ENCODE measurements around the gene LANCL2.
A peak's percentile ranks its signal among the peaks of the same experiment; 100 is the strongest.

Gene LANCL2

GRCh38 chr7:55438085-55438756 lies 73.1 kb downstream of the LANCL2 start:
- Histone ChIP-seq H3K4me3 (ENCODE audit: low read depth in 1 of 2, low read length in 2 of 2) (0 out of 4 replicates have a peak overlapping the region, but pooled peaks of 1 of the 2 experiments have one; percentile 1), H3K79me2 (ENCODE audit: insufficient read depth, low read length) (no peaks in the 10 kb centered on the region), H3K4me2 (ENCODE audit: insufficient read depth, low read length) (peak overlapping the region; percentile 42), H3K36me3 (ENCODE audit: insufficient read depth, low read length) (no peaks in the 10 kb centered on the region), H4K20me1 (ENCODE audit: insufficient read depth, low read length) (no peaks in the 10 kb centered on the region), H3K27me3 (ENCODE audit: insufficient read depth, low read length, poor library complexity) (no peaks in the 10 kb centered on the region), H3K9me3 (ENCODE audit: insufficient read depth, low read length, severe bottlenecking) (no peaks in the 10 kb centered on the region), H3K4me1 (ENCODE audit: insufficient read depth, low read length) (peaks cover 68% of the 10 kb centered on the region), H2AFZ (ENCODE audit: low read depth, low read length) (no peak overlapping the region), H3K9ac (ENCODE audit: low read depth, low read length) (peak overlapping the region; percentile 15; the same call in 1 of the 2 replicates), H3K27ac (ENCODE audit: low read length) (peak overlapping the region; percentile 85)
- DNase-seq (no peak), ATAC-seq (ENCODE audit: insufficient read depth, low read depth) (no peak; the same call in 1 of the 3 replicates)
- no peak for TF ChIP-seq CTCF (IDR thresholded peaks at IDR 0.05; ENCODE audit: borderline replicate concordance, extremely low read depth, low read length, poor library complexity, severe bottlenecking)
- no peak for TF ChIP-seq EZH2 (IDR thresholded peaks at IDR 0.05; ENCODE audit: borderline replicate concordance, low read depth, low read length, severe bottlenecking)

GRCh38 chr7:55438757-55439525 lies 73.8 kb downstream of the LANCL2 start:
- peak overlapping the region; percentile 42 for H3K4me2 ChIP-seq (ENCODE audit: insufficient read depth, low read length)
- DNase-seq (peak; percentile 82), ATAC-seq (ENCODE audit: insufficient read depth, low read depth) (peak; percentile 86)
- H3K9me3 ChIP-seq (ENCODE audit: insufficient read depth, low read length, severe bottlenecking), result no peaks in the 10 kb centered on the region
- no peak for TF ChIP-seq EZH2 (IDR thresholded peaks at IDR 0.05; ENCODE audit: borderline replicate concordance, low read depth, low read length, severe bottlenecking)
- no peak for TF ChIP-seq CTCF (IDR thresholded peaks at IDR 0.05; ENCODE audit: borderline replicate concordance, extremely low read depth, low read length, poor library complexity, severe bottlenecking)
- peaks cover 63% of the 10 kb centered on the region for H3K4me1 ChIP-seq (ENCODE audit: insufficient read depth, low read length)
- H3K4me3 ChIP-seq (ENCODE audit: low read depth in 1 of 2, low read length in 2 of 2), result 0 out of 4 replicates have a peak overlapping the region, but pooled peaks of 1 of the 2 experiments have one; percentile 13
- peak overlapping the region; percentile 85 for H3K27ac ChIP-seq (ENCODE audit: low read length)
- no peaks in the 10 kb centered on the region for H3K79me2 ChIP-seq (ENCODE audit: insufficient read depth, low read length)
- H3K36me3 ChIP-seq (ENCODE audit: insufficient read depth, low read length), result no peaks in the 10 kb centered on the region
- H3K27me3 ChIP-seq (ENCODE audit: insufficient read depth, low read length, poor library complexity), result no peaks in the 10 kb centered on the region
- H3K9ac ChIP-seq (ENCODE audit: low read depth, low read length), result peak overlapping the region; percentile 29
- H4K20me1 ChIP-seq (ENCODE audit: insufficient read depth, low read length), result no peaks in the 10 kb centered on the region
- H2AFZ ChIP-seq (ENCODE audit: low read depth, low read length), result no peak overlapping the region

- peak; percentile 67 for ATAC-seq (ENCODE audit: insufficient read depth, low read depth)
These were observed 74.5 kb downstream of the LANCL2 start for GRCh38 chr7:55439627-55440026.

More at GRCh38 chr7:55439627-55440026, 74.5 kb downstream of the LANCL2 start:
- Histone ChIP-seq H3K4me1 (ENCODE audit: insufficient read depth, low read length) (peaks cover 63% of the 10 kb centered on the region), H3K27ac (ENCODE audit: low read length) (peak overlapping the region; percentile 85), H4K20me1 (ENCODE audit: insufficient read depth, low read length) (no peaks in the 10 kb centered on the region), H3K4me2 (ENCODE audit: insufficient read depth, low read length) (peak overlapping the region; percentile 42), H3K36me3 (ENCODE audit: insufficient read depth, low read length) (no peaks in the 10 kb centered on the region), H3K9me3 (ENCODE audit: insufficient read depth, low read length, severe bottlenecking) (no peaks in the 10 kb centered on the region), H2AFZ (ENCODE audit: low read depth, low read length) (no peak overlapping the region), H3K4me3 (ENCODE audit: low read depth in 1 of 2, low read length in 2 of 2) (0 out of 4 replicates have a peak overlapping the region, but pooled peaks of 1 of the 2 experiments have one; percentile 13), H3K79me2 (ENCODE audit: insufficient read depth, low read length) (no peaks in the 10 kb centered on the region), H3K9ac (ENCODE audit: low read depth, low read length) (peak overlapping the region; percentile 29), H3K27me3 (ENCODE audit: insufficient read depth, low read length, poor library complexity) (no peaks in the 10 kb centered on the region)
- no peak for TF ChIP-seq CTCF (IDR thresholded peaks at IDR 0.05; ENCODE audit: borderline replicate concordance, extremely low read depth, low read length, poor library complexity, severe bottlenecking)
- no peak for TF ChIP-seq EZH2 (IDR thresholded peaks at IDR 0.05; ENCODE audit: borderline replicate concordance, low read depth, low read length, severe bottlenecking)
- peak; percentile 70 for DNase-seq

Data from DND-41 (cell line).